LNCAP (cell line): ENCODE results near the gene CARMIL3.

ENCODE experiments used
- TF ChIP-seq, protein P1 (sequence below): fragments of 450-650 bp; IDR thresholded peaks from 2 replicates; pipeline ENCODE4 v1.5.1; 2017; ENCODE audit warnings: mild to moderate bottlenecking

Gene CARMIL3, protein sequence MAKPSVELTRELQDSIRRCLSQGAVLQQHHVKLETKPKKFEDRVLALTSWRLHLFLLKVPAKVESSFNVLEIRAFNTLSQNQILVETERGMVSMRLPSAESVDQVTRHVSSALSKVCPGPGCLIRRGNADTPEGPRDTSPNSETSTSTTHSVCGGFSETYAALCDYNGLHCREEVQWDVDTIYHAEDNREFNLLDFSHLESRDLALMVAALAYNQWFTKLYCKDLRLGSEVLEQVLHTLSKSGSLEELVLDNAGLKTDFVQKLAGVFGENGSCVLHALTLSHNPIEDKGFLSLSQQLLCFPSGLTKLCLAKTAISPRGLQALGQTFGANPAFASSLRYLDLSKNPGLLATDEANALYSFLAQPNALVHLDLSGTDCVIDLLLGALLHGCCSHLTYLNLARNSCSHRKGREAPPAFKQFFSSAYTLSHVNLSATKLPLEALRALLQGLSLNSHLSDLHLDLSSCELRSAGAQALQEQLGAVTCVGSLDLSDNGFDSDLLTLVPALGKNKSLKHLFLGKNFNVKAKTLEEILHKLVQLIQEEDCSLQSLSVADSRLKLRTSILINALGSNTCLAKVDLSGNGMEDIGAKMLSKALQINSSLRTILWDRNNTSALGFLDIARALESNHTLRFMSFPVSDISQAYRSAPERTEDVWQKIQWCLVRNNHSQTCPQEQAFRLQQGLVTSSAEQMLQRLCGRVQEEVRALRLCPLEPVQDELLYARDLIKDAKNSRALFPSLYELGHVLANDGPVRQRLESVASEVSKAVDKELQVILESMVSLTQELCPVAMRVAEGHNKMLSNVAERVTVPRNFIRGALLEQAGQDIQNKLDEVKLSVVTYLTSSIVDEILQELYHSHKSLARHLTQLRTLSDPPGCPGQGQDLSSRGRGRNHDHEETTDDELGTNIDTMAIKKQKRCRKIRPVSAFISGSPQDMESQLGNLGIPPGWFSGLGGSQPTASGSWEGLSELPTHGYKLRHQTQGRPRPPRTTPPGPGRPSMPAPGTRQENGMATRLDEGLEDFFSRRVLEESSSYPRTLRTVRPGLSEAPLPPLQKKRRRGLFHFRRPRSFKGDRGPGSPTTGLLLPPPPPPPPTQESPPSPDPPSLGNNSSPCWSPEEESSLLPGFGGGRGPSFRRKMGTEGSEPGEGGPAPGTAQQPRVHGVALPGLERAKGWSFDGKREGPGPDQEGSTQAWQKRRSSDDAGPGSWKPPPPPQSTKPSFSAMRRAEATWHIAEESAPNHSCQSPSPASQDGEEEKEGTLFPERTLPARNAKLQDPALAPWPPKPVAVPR (N-terminal part only)

DNA sequence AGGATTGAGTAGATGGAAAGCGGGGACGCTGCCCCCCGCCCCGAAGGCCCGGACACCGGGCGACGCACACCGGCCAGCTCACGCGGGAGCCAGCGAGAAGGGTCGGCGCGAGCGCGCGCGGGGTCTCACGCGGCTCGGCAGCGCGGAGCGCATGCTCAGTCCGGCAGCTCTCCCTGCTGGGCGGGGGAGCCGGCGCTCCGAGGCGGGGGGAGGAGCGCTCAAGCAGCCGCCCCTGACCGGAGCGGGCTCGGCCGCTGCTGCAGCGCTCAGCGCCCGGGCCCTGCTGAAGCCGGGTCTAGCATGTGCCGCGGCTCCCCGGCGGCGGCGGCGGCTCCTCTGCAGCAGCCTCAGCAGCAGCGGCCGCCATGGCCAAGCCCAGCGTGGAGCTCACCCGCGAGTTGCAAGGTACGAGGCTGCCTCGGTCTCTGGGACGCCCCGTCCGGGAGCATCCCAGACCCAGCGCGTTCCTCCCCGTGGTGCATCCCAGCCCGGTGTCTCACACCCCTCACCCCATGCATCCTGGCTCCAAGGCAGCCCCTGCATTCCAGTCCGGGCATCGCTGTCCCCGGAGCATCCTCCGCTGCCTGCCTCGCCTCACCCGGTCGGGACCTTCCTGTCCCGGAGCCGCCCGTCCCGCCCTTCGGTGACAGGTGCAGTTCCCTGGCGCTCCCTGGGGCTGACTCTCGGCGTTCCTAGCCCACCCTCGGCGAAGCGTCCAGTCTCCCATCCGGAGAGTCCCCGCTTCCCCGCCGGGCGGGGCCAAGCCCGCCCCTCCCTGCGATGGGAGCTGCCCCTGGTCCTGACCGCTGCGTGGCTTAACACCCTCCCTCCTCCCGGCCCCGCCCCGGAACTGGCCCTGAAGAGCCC lies at the start of gene CARMIL3:
TSS of gene CARMIL3 (plus strand) at position 221 of the 867 bp plus-strand sequence. CDS start at position 366, 145 bp downstream.
- TF ChIP-seq, protein P1, sequence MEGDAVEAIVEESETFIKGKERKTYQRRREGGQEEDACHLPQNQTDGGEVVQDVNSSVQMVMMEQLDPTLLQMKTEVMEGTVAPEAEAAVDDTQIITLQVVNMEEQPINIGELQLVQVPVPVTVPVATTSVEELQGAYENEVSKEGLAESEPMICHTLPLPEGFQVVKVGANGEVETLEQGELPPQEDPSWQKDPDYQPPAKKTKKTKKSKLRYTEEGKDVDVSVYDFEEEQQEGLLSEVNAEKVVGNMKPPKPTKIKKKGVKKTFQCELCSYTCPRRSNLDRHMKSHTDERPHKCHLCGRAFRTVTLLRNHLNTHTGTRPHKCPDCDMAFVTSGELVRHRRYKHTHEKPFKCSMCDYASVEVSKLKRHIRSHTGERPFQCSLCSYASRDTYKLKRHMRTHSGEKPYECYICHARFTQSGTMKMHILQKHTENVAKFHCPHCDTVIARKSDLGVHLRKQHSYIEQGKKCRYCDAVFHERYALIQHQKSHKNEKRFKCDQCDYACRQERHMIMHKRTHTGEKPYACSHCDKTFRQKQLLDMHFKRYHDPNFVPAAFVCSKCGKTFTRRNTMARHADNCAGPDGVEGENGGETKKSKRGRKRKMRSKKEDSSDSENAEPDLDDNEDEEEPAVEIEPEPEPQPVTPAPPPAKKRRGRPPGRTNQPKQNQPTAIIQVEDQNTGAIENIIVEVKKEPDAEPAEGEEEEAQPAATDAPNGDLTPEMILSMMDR = no peak

DNA sequence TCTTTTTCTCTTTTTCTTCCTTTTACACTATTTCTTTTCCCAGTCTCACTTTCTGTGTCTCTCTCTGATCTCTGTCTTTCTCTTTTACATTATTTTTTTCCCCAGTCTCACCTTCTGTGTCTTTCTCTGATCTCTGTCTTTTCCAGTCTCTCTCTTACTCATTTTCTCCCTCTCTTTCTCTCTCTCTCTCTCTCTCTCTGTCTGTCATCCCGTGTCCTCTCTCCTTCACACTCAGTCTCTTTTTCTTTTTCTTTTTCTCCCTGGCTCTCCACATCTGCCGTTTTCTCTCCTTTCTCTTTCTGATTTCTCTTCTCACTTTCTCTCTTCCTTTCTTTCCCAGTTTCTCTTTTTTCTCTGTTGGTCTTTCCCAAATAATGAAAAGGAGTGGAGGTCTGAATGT lies 40.8 kb upstream of the CARMIL3 start:
- TF ChIP-seq, protein P1 = no peak

DNA sequence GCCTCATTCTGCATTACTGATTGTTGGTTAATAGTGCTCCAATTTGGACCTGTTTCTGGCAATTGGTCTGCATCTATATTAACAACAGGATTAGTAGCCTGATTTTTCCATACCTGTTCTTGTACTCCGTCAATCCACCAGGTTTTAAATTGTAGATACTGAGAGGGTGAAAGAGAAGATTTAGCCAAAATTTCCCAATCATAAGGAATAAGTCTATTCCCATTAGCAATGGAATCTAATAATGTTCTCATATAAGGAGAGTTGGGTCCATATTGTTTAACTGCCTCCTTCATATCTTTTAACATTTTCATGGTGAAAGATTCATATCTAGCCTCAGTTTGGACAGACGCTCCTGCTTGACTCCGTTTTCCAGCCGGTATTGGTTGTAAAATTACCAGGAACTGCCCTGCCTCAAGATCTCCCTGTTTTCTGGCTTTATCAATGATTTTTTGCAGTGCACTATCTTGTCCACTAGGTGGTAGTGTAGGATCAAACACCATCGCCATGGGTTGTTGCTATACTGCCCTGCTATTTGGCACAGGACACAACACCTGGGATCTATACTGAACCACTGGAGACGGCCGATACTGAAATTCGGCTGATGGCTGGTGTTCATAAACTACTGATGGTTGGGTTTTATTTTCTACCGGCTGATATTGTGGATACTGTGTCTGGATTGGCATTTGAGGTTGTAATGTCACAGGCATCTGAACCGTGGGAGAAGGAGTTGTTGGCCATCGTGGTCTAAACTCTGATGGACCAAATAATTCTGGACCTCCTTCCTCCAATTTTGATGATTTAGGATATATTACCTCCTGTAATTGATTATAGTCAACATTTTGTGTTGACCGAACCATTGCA lies 37.9 kb upstream of the CARMIL3 start:
- TF ChIP-seq, protein P1 = peak; percentile 87

DNA sequence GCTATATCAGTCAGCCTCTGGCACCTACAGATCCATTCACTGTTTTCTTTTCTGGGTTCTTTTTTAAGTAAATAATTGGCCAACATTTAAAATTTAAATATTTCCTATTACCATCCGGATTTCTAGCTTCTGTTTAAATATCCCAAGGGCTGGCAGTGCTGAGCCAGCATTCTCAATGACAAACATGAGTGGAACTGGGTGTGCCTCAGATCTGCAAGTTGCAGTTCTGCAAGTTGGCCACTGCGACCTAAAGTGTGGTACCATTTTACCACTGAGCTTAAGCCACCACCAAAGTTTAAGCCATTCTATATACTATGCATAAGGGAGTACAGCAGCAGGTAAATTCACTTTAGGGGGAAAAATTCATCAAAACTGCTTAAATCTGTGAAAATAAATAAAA lies 31.9 kb upstream of the CARMIL3 start:
- TF ChIP-seq, protein P1 = peak; percentile 14; the same call in 1 of the 2 replicates

DNA sequence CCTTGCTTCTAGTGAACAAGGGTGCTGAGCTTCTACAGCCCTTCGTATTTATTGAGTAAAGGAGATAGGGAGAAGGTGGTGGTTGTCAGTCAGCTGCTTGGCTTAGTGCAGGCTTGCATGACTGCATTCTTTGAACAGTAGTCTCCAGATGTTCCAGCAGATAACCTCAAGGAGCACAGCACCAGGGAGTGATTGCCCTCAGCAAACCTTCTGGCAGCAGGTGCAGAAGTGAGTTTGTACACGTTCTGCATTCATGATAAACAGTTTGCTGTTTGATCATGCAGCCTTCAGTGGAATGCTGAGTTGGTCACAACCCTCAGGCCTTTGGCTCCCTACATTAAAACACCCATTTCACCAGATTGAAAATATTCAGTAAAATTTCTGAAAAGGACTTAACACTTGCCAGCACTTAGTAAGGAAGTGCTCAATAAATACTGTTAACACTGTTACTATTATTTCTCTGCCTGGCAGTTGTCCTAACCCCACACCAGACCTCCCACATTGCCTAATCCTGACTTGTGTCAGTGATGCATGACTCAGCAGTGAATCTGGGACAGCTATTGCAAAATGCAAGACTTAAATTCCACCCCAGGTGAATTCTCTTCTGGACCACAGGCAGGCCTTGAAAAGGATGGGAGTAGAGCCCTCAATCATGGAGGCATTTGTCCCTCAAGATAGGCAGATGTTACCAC lies 18.9 kb upstream of the CARMIL3 start:
- TF ChIP-seq, protein P1 = no peak
